Fibroblast of the aortic adventitia (primary cell): Measurements from ENCODE around the gene CRACR2B. TPM values are rescaled to one million over a fixed set of nuclear protein-coding genes. Genes with fewer than 3 reads are reported as not detected.
A peak's percentile ranks its signal among the peaks of the same experiment; 100 is the strongest.

Experiments
- DNase-seq: peaks from one replicate; pipeline ENCODE4 v3.0.0-alpha.2; 2010; ENCODE audit warnings: low read depth
- H3K4me3 ChIP-seq: 2 replicates; pipeline ENCODE4 v1.5.1; 2011; ENCODE audit warnings: low read depth, mild to moderate bottlenecking, control low read depth, low read length, moderate library complexity
- CTCF ChIP-seq: IDR thresholded peaks from 2 replicates; pipeline ENCODE4 v1.5.1; 2011; ENCODE audit warnings: mild to moderate bottlenecking, low read length, control low read depth, inconsistent platforms; ENCODE audit not compliant: insufficient read depth
- total RNA-seq: library from RNA; depleted of rRNA; stranded (reverse); fragments of >200 nt; gene quantifications from 2 replicates; pipeline ENCODE4 v1.2.3, GENCODE V29; 2012; ENCODE audit warnings: low replicate concordance

Gene CRACR2B
- total RNA-seq, 1 donor: 1.3 TPM

DNA sequence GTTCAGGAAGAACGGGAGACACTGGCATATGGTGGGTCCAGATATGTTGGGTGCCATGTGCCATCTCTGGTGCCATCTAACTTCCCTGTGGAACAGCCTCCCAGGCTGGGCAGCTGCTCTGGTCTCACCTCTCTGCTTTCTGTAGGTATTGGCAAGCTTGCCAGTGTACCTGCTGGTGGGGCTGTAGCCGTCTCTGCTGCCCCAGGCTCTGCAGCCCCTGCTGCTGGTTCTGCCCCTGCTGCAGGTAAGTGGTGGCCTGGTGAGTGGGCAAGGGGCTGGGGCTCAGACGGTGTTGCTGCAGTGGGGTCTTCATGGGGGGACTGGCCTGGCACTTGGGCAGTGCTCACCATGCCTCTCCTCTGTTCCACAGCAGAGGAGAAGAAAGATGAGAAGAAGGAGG lies 15.3 kb upstream of the CRACR2B start:
- no peak for DNase-seq
- TF ChIP-seq CTCF: no peak
- no peak overlapping the region for H3K4me3 ChIP-seq

GRCh38 chr11:813072-813455 lies 14.7 kb upstream of the CRACR2B start:
- no peak for TF ChIP-seq CTCF
- H3K4me3 ChIP-seq: no peak overlapping the region
- DNase-seq: no peak

- H3K4me3 ChIP-seq: no peak overlapping the region
- no peak for DNase-seq
- TF ChIP-seq CTCF: no peak
Observed at GRCh38 chr11:813456-814096, 14.1 kb upstream of the CRACR2B start.

DNA sequence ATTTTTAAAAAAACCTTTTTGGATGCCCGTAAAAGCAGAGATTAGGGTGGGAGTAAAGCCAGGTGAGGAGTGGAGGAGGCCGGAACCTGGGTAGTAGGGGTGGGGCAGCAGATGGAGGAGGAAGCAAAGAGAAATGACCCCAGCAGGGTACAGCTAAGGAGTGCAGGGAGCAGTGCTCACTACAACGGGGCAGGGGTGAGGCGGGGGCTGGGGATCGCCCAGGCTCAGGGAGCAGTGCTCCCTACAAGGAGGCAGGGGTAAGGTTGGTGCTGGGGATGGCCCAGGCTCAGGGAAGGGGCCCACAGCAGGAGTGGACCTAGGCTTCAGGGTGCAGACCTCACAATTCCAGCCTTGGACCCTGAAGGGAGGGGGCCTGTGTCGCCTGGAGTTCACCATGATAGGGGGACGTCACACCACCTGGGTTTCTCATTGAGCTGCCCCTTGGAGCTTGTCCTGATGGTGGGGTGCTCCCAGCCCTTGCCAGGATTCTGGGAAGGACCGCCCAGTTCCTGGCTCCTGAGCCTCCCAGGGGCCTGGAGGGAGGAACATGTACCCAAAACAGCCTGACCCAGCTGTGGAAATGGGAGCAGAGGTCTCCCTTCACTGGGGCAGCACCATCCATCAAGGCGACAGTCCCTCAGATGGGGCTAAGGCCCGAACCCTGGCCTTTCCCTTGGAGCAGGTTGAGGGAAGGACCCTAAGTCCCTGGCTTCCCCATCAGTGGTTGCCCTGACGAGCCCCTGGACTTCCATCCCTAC lies 11.9 kb upstream of the CRACR2B start:
- TF ChIP-seq CTCF: no peak
- no peak for DNase-seq
- no peak overlapping the region for H3K4me3 ChIP-seq

- no peak overlapping the region for H3K4me3 ChIP-seq
- DNase-seq: no peak
- TF ChIP-seq CTCF: no peak
Observed at GRCh38 chr11:816433-816779, 11.3 kb upstream of the CRACR2B start.

- no peak for TF ChIP-seq CTCF
- peak; percentile 76 for DNase-seq
- peak within 1 kb of the TSS; percentile 88 for H3K4me3 ChIP-seq
Observed at GRCh38 chr11:818396-819128, 9.2 kb upstream of the CRACR2B start, which contains the start of gene PNPLA2. Gene PNPLA2, plus strand, starts transcription at chr11:818914. Its CDS starts 805 bp downstream, at chr11:819719.
